NCI-H2196 treated with DMSO at 0.1 percent for 48 hours (cell line): ENCODE data around the gene UCP3.

Source experiments
- DNase-seq: peaks from one replicate; lab custom pipeline; 2025; ENCODE audit not compliant: unreplicated experiment; lab: John Stamatoyannopoulos, UW

The UCP3 gene, protein sequence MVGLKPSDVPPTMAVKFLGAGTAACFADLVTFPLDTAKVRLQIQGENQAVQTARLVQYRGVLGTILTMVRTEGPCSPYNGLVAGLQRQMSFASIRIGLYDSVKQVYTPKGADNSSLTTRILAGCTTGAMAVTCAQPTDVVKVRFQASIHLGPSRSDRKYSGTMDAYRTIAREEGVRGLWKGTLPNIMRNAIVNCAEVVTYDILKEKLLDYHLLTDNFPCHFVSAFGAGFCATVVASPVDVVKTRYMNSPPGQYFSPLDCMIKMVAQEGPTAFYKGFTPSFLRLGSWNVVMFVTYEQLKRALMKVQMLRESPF

DNA sequence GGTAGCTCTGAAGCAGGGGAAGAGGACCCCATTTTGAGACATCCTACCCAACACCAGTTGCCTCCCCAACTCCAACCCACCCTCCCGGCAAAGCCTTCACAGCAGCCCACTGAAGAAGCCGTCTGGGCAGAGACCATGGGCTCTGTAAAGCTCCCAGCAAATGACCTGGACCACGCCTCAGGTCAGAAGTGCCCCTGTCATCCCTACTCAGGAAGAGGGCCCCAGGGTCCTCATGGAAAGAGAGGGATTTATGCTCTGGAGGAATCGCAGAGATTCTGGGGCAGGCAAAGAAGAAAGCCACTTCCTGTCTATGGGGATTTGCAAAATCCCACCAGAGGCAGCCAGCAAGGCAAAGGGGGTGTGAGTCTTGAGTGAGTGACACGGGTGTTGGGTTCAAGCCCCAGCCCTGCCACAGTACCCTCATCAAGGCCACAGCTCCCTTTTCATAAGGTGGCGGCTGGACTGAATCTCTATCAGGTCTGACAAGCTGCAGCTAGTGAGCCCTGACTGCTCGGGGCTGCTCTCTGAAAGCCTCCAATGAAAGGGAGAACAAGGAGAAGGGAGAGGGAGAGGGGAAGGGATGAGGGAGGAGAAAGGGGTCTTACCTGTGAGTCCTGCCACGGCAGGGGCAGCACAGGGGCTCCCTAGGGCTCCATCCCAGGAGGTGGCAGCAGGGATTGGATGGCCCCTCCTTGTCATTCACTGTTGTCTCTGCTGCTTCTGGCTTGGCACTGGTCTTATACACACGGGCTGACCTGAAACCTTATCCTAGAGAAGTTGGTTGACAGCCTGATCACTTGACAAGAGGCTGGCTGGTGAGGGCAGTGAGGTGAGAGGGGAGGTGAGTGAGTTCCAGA is at the start of gene UCP3:
Gene UCP3, minus strand, starts transcription at position 713 of the 857 bp plus-strand sequence. CDS start 2,043 bp downstream, outside the sequence.
- peak; percentile 34 for DNase-seq

DNA sequence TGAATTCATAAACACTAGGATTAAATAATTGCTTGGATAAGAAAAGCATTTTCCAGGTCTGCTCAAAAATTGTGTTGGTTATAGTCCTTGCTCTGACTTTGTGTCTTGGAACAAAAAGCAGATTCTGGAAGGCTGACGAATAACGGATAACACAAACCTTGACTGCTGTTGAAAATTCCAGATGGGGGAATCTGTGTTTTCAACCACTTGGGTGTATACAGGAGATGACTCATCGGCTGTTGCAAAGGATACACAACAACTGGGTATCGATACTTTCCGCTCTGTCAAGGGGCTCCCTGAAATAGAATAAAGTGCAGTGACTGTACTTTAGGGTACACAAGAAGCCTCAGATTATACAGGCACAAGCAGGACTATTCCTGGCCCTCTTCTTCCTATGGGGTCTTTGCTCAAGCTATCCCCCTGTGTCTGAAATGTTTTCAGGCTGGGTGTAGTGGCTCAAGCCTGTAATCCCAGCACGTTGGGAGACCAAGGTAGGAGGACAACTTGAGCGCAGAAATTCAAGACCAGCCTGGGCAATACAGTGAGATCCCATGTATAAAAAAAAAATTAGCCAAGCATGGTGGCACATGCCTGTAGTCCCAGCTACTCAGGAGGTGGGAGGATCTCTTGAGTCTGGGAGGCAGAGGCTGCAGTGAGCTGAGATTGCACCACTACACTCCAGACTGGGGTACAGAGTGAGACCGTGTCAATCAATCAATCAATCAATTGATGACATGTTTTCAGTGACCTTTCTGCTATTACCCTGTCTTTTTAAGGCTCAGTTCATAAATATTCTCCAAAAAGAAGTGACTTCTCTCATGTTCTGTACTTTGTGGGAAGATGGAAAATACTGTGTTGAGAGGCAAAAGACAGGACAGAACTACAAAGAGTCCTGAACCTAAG is 48.6 kb upstream of the UCP3 start:
- no peak for DNase-seq

DNA sequence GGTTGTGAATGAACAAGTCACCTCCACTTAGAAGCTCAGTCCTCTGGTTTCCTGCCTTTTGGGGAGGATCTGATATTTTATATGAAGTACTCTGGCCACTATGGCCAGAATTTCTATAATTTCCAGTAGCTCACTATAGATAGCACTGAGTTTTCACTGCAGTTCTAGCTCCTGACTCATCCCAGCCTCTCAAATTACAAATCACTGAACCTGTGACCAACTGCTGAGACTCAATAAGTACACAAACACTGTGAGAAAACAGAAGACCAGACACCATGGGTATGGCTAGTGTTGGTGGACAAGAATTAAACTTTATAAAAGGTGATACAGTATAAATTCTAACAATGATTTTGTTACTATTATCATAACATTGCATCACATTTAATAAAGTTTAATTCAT is 47.1 kb upstream of the UCP3 start:
- no peak for DNase-seq

DNA sequence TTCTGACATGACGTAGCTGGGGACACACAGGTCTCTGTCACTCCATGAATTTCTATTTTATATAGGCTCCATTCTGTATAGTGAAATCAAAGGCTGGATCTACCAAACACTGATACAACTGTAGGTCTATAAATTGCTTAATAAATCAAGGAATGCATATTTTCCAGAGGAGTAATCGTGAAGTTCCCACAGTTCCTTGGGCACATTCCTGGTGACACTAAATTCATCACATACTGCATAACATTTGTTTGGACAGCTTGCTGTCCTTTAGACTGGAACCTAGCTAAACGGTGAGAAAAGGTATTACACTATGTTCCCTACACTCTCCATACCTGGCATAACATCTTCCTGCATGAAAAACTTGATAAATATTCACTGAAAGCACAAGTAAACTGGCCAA is 41.6 kb upstream of the UCP3 start:
- DNase-seq = no peak

DNA sequence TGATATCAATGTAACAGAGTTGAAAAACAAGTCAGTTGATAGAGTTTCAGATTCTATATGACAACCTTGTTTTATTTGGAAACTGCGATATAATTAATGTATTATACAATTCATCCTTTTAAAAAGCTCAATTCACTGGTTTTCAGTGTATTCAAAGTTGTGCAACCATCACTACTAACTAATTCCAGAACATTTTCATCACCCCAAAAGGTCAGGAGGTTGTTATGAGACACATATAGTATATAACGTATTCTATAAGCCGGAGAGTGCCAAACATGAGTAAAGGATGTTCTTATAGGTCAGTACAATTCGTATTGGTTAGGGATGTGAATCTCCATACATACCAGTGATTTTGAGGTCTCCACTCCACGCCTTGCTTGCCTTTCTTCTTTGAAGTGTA is 40.1 kb upstream of the UCP3 start:
- DNase-seq = no peak

DNA sequence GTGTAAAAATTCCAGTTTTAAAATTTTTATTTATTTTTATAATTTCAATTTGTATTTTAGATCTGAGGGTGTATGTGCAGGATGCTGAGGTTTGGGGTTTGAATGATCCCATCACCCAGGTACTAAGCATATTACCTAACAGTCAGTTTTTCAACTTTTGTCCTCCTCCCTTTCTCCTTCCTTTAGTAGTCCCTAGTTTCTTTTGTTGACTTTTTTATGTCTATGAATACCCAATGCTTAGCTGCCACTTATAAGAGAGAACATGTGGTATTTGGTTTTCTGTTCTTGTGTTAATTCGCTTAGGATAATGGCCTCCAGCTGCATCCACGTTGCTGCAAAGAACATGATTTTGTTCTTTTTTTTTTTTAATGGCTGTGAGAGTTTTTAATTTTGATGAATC is 35.7 kb upstream of the UCP3 start:
- no peak for DNase-seq

DNA sequence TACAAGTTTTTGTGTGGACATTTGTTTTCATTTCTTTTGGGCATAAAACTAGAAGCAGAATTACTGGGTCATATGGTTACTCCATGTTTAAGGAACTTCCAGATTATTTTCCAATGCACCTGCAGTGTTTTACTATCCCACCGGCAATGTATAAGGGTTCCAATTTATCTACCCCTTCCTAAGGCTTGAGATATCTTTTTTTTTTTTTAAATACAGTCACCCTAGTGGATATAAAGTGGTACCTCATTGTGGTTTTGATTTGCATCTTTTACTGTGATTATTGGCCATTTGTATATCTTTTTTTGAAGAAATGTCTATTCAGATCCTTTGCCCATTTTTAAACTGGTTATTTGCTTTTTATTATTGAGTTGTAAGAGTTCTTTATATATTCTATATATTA is 34.6 kb upstream of the UCP3 start:
- no peak for DNase-seq

DNA sequence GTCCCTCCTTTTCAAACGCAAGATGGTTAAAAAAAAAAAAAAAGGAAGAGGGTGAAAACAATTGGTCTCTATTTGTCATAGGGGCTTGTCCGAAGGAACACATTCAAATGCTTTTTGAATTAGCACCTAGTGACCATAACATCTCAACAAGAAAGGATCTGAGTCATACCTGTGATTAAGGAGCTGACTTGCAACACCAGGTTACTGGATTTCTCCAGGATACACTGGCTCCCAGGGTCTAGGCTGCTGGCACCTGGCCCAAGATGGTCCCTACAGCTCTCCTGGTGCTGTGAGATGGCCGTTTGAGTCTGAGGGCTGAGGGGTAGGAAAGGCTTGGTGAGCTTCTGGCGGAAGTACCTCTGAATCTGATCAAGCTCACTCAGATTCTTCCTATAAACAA is 28.4 kb upstream of the UCP3 start:
- DNase-seq = no peak

DNA sequence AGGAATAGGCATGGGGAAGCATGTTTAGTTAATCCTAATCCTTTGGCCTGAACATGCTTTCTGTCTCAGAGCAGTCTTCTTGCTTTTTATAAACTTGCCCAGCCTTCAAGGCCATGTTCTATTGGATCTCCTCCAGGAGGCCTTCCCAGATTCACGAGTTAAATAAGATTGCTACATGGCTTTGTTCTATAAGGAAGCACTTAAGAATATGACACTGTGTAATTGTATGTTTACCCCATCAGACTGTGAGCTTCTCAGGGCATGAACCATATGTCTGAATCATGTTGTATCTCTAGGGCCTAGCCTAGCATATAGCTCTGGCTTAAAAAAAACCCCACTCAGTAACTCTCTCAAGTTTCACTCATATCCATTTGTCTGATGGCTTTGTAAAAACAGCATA is 26.4 kb upstream of the UCP3 start:
- no peak for DNase-seq

DNA sequence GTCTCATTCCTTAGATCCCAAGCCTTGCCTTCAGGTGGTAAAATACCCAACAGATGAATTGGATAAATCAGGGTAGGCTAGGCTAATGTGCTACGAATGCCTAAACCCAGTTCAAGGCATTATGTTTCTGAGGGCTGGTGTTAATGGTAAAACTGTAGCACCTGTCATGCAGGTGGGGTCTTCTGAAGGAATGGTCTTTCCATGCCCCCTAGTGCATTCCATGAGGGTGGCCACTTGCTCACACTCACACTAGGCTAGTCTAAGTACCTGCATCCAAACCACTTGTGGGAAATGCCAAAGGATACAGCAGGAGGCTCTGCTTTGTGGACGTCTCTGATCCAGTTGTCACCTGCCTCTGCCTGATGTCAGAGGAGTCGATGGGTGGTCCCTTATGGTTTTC is 24.2 kb upstream of the UCP3 start:
- DNase-seq = no peak

DNA sequence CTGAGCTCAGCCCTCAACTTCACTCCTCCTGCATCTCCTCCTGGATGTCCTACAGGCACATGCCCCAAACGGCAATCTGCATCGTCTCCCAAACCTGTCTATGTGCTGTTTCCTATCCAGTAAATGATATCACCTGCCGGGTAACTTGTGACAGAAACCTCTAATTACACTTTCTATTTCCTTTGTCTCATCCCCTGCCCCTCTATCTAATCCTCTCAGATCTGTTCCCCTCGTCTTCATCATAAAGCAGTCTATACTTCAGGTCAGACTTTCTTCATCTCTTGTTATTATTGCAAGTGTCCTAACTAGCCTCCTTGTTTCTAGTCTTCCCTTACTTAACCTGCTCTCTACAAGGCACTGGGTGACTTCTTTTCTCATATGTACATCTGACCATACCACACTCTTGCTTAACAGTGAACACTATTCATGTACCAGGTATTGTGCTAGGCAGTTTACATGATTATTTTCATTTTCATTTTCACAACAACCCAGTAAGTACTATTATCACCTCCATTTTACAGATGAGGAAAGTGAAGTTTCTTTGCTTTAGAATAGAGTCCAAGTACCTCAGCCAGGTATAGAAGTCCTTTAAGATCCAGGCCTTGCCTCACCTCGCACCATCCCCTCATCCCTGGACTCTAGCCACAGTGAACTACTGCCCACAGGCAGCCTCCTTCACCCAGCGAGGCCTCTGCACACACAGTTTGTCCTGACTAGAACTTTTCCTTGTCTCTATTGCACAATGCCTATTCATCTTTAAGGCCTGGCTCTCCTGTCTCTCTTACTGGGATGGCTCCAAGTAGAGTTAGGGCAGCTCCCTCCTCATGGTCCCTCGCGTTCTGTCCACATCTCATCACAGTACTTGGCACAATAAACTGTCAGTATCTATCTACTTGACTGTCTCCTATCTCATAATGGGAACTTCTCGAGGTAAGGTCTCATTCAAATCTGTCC is 22.1 kb upstream of the UCP3 start:
- DNase-seq = no peak

DNA sequence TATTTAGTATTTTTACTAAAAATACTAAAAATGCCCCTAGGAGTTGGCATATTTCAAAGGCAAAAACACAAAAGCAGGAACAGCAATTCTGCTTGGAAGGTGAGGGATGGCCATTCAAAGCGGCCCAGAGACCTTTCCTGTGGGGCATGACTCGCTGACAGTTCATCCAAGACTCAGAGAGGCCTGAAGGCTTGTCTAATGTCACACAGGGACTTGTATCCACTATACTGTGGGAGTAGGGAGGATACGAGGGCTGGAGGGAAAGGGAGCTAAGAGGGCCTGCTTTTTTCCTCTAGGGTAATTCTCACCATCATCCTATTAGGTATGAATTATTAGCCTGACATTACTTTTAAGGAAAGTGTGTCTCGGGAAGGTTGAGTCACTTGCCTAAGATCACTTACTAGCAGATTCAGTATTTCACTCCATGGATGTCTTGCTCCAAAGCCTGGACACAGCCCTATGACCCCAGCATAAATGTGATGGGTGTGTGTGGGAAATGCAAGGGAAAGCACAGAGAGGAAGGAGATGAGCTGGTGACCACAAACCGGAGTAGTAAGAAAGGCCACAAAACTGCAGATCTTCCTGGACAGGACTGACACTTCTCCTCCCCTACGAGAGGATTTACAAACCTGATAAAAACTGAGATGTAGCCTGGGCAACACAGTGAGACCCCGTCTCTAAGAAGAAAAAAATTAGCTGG is 16.7 kb upstream of the UCP3 start:
- DNase-seq = no peak

DNA sequence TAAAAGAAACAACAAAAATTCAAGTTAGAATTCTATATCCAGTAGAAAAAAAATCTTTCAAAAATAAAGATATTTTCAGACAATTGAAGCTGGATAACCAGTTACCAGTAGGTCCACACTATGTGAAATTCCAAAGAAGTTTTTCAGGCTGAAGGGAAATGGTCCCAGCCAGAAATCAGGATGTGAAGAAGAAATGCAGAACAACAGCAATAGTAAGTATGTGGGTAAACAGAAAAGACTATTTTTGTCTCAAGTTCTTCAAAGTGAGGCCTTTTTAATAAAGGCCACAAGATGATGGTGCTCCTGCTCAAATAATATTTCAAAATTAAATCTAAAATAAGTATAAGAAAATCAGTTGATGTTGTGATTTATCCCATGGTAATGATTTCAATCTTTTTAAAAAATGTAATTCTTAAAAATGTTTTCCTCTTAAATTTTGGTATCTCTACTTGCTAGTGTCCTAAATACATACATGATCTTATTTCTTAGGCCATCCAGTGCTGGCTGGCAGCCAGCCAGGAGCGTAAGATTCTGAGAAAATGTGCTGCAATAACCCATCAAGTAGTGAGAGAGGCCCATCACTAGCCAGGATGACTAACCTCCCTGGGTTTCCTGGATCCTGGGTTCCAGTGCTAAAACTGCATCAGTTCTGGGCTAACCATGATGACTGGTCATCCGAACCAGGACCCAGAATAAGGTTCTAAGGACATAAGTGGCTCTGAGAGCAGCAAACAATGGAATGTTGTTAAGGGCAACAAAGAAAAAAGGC is 15.6 kb upstream of the UCP3 start:
- DNase-seq = no peak

DNA sequence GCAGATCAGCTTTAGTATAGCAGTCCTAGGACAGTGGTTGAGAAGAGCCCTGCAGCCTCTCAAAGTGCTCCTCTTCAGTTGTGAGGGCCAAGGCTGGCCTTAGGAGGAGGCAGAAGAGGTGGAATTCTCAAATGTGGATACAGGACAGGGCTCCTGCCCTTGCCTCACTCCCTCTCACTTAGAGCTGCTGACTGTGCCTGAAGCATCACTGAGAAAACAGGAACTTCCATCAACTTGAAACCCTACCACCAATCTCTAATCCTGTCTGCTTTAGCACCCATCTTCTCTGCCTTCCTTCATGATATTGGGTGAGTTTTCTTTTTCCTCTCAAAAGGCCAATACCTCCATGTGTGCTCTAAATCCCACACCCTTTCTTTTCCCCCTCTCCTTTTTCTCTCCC is 14.4 kb upstream of the UCP3 start:
- DNase-seq = no peak

DNA sequence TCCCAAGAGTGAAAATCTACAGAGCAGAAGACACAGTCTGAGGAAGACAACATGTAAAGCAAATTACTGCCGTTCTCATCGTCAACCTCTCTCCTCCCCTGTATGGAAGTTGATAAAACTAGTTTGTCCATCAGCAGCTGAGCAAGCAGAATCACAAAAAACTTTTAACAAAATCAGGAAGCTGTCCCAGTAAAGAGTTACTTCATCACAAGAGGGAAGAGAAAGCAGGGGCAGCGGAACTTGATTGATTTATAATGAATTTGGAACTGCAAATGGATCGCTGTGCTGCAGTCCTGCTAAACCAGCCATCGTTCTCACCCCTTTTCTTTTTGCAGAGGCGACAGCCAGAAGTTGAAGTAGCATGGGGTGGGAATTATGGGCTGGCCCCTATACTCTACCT is 13.7 kb upstream of the UCP3 start:
- no peak for DNase-seq

DNA sequence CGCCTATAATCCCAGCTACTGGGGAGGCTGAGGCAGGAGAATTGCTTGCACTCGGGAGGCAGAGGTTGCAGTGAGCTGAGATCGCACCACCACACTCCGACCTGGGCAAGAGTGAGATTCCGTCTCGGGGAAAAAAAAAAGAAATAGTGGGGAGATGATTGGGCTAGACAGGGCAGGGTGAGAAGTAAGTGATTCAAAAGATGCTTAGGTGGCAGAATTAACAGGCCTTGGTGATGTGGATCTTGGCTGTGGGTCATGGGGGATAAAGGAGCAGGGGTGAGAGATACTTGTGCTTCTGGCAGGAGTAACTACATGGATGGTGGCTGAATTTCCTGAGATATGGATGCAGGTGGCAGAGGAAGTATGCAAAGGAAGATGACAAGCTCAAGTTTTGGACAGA is 13.1 kb upstream of the UCP3 start:
- DNase-seq = no peak

DNA sequence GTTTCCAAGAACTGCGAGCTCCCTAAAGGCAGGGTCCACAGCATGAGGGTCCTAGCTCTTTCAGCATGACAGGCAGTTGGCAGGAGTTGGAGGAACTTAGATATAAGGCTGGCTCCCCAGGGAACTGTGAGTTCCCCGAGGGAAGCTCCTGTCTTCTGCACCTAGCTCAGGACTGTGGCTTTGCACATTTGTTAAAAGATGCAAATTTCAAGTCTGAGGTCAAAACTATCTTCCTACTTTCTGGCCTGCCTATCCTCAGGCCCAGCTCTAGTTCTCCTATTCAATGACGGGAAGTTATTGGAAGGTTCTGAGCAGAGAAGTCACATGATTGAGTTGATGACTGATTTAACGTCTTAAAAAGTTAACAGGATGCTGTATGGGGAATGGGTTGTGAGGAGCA is 11.7 kb upstream of the UCP3 start:
- no peak for DNase-seq

DNA sequence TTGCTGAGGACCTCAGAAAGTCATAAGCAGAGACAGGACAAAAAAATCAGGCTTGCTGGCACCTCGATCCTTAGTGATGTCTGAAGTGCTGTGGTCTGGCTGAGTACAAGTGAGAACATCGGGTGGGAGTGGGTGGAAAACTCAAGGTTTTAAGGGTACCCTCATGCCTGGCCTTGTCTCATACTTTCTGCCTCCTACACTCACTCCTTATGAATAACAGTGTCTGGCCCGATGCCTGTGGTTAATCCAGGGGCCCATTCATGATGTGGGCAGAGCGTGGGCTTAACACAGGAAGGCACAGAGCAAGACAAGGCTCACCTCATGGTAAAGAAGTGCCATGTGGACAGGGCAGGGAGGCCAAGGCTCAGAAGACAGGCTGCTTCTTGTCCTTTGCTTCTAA is 11.0 kb upstream of the UCP3 start:
- no peak for DNase-seq

DNA sequence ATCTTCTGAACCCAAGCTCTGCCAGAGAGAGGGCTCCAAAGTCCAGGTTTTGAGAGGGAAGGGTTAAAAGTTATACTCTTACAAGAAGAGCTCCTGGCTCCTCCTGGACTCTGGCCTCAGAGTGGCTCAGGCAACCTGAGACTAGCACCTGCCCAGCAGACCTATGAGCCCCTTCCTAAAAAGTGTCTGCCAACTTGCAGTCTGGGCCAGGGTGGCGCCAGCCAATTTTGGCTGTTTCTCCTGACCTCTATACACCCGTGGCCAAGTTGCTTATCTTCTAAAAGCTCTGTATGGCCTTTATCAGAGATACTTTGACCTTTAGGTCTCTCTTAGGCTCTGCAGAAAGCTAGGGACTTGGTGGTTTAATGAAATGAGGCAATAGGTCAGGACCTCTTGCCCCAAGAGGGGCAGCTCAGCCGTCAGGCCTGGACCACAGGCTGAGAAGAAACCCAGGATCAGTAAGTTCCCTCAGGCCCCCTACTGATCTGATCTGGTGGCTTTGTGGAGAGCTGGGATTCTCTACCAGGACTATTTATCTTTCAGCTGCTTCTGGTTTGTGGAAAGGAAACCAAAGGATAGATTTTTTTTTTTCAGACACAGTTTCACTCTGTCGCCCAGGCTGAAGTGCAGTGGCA is 10.3 kb upstream of the UCP3 start:
- DNase-seq = no peak
